Ishikawa (cell line): ENCODE results near the gene UST.

ENCODE experiments used
- CREB1 ChIP-seq: IDR thresholded peaks from 2 replicates; pipeline ENCODE4 v1.6.1; 2012; ENCODE audit warnings: low read depth
- RAD21 ChIP-seq: IDR thresholded peaks from 2 replicates; pipeline ENCODE4 v1.6.1; 2012; ENCODE audit warnings: low read depth
- REST ChIP-seq: IDR thresholded peaks from 2 replicates; pipeline ENCODE4 v1.6.1; 2012; ENCODE audit warnings: low read depth, mild to moderate bottlenecking
- USF1 ChIP-seq: IDR thresholded peaks from 2 replicates; pipeline ENCODE4 v1.6.1; 2012
- YY1 ChIP-seq: IDR thresholded peaks from 2 replicates; pipeline ENCODE4 v1.6.1; 2012; ENCODE audit warnings: low read depth

GRCh38 chr6:149035766-149036165 lies 288.9 kb downstream of the UST start:
- TF ChIP-seq CREB1 (no peak), RAD21 (no peak), REST (no peak), YY1 (no peak), USF1 (no peak)
